ENCODE results near the gene PMM2. TPM values are rescaled to one million over a fixed set of nuclear protein-coding genes. Genes with fewer than 3 reads are reported as not detected.

Gene PMM2
- total RNA-seq, 4 donors from 2014 or later: 26.2 to 114 (median 58.5) TPM

DNA sequence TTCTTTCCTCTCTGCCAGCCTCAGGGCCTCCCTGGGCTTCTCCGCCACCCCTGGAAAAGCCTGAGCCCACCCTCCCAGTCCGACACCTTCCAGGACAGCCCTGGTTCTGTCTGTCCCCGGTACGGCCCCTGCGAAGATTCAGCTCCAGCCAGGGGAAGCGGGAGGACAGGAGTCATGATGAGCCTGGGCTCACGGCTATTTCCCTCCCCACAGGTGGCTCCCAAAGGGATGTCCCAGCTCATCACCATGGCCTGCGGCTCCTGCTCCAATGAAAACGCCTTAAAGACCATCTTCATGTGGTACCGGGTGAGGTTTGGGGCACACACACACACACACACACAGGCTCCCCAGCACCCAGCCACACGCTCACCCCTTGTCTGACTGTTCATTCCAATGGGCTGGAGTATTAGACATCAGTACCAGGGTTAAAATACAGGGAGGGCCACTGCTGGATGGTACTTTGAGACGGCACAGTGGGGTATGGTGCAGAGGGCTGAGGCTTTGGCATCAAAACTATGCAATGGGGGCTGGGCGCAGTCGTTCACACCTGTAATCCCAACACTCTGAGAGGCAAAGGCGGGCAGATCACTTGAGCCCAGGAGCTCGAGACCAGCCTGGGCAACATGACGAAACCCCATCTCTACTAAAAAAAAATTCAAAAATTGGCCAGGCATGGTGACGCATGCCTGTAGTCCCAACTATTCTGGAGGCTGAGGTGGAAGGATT, 33.0 kb upstream of the PMM2 start:
- H3K27me3 ChIP-seq: no peaks in the 10 kb centered on the region
- H3K9me3 ChIP-seq: no peaks in the 10 kb centered on the region
- H3K4me3 ChIP-seq: no peak overlapping the region
- in situ Hi-C loops (cut with MboI; ENCODE audit: low pct_ligation_motif_present in 1 of 4, low pct_unique_long_range_greater_than_20kb in 1 of 4, low sequenced_read_pairs in 3 of 4) (no loop called here), intact Hi-C loops (cut with DNase I; ENCODE audit: low total_unique reads) (no loop called here)
- TF ChIP-seq, protein P1, sequence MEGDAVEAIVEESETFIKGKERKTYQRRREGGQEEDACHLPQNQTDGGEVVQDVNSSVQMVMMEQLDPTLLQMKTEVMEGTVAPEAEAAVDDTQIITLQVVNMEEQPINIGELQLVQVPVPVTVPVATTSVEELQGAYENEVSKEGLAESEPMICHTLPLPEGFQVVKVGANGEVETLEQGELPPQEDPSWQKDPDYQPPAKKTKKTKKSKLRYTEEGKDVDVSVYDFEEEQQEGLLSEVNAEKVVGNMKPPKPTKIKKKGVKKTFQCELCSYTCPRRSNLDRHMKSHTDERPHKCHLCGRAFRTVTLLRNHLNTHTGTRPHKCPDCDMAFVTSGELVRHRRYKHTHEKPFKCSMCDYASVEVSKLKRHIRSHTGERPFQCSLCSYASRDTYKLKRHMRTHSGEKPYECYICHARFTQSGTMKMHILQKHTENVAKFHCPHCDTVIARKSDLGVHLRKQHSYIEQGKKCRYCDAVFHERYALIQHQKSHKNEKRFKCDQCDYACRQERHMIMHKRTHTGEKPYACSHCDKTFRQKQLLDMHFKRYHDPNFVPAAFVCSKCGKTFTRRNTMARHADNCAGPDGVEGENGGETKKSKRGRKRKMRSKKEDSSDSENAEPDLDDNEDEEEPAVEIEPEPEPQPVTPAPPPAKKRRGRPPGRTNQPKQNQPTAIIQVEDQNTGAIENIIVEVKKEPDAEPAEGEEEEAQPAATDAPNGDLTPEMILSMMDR (IDR thresholded peaks at IDR 0.05): no peak
- TF ChIP-seq POLR2A (IDR thresholded peaks at IDR 0.05) (no peak), POLR2AphosphoS5 (IDR thresholded peaks at IDR 0.05) (no peak), EP300 (IDR thresholded peaks at IDR 0.05; ENCODE audit: low read depth) (no peak)
- H3K27ac ChIP-seq: no peak overlapping the region
- no peaks in the 10 kb centered on the region for H3K4me1 ChIP-seq
- H3K36me3 ChIP-seq: no peaks in the 10 kb centered on the region
- DNase-seq: no peak
- 92 to 100% methylated on average over 1 to 14 of the region's 18 CpGs for WGBS, 2 donors (ENCODE audit: low coverage in 1 of 2)

DNA sequence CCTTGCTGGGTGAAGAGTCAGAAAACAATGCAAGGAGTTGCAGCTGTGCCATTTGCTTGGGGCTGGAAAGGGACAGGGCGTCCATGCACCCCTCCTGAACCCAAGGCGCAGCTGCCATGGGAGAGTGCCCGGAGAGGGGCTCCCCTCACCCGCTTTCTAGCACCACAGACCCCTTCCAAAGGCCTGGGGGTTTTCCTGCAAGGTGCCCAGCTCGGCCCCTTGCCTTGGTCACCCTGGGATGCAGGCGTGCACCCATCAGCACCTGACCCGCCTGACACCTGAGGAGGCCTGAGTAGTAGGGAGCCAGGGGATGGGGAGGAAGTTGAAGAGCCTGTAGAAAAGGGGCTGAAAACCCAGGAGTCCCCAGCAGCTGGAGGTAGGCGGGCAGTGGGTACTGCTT, 30.5 kb upstream of the PMM2 start:
- in situ Hi-C loops (cut with MboI; ENCODE audit: low pct_ligation_motif_present in 1 of 4, low pct_unique_long_range_greater_than_20kb in 1 of 4, low sequenced_read_pairs in 3 of 4) (no loop called here), intact Hi-C loops (cut with DNase I; ENCODE audit: low total_unique reads) (no loop called here)
- Histone ChIP-seq H3K36me3 (no peaks in the 10 kb centered on the region), H3K4me3 (no peak overlapping the region), H3K4me1 (no peaks in the 10 kb centered on the region), H3K27me3 (no peaks in the 10 kb centered on the region), H3K9me3 (no peaks in the 10 kb centered on the region), H3K27ac (no peak overlapping the region)
- TF ChIP-seq POLR2A (IDR thresholded peaks at IDR 0.05) (no peak), EP300 (IDR thresholded peaks at IDR 0.05; ENCODE audit: low read depth) (no peak), POLR2AphosphoS5 (IDR thresholded peaks at IDR 0.05) (no peak)
- TF ChIP-seq, protein P1 (IDR thresholded peaks at IDR 0.05): no peak
- WGBS, 2 donors (ENCODE audit: low coverage in 1 of 2): 92 to 100% methylated on average over 4 to 8 of the region's 8 CpGs
- DNase-seq: no peak

DNA sequence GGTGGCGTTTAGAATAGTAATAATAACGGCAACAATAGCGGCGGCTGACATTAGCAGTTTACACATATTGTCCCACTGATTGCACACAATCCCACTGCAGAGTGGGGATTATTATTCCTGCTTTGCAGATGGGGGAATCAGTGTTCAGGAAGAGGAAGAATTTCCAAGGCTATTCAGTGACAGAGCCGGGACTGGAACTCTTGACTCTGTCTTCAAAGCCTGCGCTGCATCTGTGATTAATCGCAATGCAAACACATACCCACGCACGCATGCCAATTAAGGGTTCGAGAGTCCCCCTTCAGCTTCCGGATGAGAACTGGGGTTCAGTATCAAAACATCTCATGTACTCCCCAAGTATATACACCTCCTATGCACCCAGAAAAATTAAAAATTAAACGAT, 29.4 kb upstream of the PMM2 start:
- no peak overlapping the region for H3K27ac ChIP-seq
- H3K36me3 ChIP-seq: no peaks in the 10 kb centered on the region
- H3K4me1 ChIP-seq: no peaks in the 10 kb centered on the region
- TF ChIP-seq POLR2AphosphoS5 (IDR thresholded peaks at IDR 0.05) (no peak), EP300 (IDR thresholded peaks at IDR 0.05; ENCODE audit: low read depth) (no peak), POLR2A (IDR thresholded peaks at IDR 0.05) (no peak)
- TF ChIP-seq, protein P1 (IDR thresholded peaks at IDR 0.05): no peak
- no peaks in the 10 kb centered on the region for H3K9me3 ChIP-seq
- no peak overlapping the region for H3K4me3 ChIP-seq
- intact Hi-C loops (cut with DNase I; ENCODE audit: low total_unique reads): no loop called here
- DNase-seq: no peak
- in situ Hi-C loops (cut with MboI; ENCODE audit: low pct_ligation_motif_present in 1 of 4, low pct_unique_long_range_greater_than_20kb in 1 of 4, low sequenced_read_pairs in 3 of 4): no loop called here
- H3K27me3 ChIP-seq: no peaks in the 10 kb centered on the region
- whole genome bisulfite sequencing, 2 donors (ENCODE audit: low coverage in 1 of 2): 92 to 100% methylated on average over 1 to 12 of the region's 12 CpGs

DNA sequence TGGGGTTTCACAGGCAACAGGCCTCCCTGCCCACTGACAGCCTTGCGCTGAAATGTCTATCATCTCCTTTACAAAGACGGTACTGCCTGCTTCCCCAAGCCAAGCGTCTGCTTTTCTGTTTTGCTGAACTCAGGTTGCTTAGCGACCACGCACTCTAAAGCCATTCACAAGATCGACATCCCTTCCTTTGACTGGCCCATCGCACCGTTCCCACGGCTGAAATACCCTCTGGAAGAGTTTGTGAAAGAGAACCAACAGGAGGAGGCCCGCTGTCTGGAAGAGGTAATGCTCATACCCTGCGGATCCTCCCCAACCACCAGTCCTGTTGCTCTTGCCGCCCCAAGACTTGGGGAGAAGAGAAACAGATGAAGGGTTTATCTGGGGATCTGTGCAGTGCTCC, 28.9 kb upstream of the PMM2 start:
- H3K4me3 ChIP-seq: no peak overlapping the region
- in situ Hi-C loops (cut with MboI; ENCODE audit: low pct_ligation_motif_present in 1 of 4, low pct_unique_long_range_greater_than_20kb in 1 of 4, low sequenced_read_pairs in 3 of 4) (no loop called here), intact Hi-C loops (cut with DNase I; ENCODE audit: low total_unique reads) (no loop called here)
- 86 to 88% methylated on average over 5 to 12 of the region's 12 CpGs for WGBS, 2 donors (ENCODE audit: low coverage in 1 of 2)
- no peaks in the 10 kb centered on the region for H3K9me3 ChIP-seq
- no peaks in the 10 kb centered on the region for H3K27me3 ChIP-seq
- no peak overlapping the region for H3K27ac ChIP-seq
- no peak for TF ChIP-seq POLR2AphosphoS5 (IDR thresholded peaks at IDR 0.05)
- TF ChIP-seq EP300 (IDR thresholded peaks at IDR 0.05; ENCODE audit: low read depth): no peak
- no peak for TF ChIP-seq POLR2A (IDR thresholded peaks at IDR 0.05)
- TF ChIP-seq, protein P1 (IDR thresholded peaks at IDR 0.05): no peak
- H3K36me3 ChIP-seq: no peaks in the 10 kb centered on the region
- no peaks in the 10 kb centered on the region for H3K4me1 ChIP-seq
- no peak for DNase-seq

Measured in transverse colon (tissue), 4 donors.